ENCODE measurements around the gene GOPC.

GOPC gene

GRCh38 chr6:117550618-117551242, 51.6 kb downstream of the GOPC start:
- Histone ChIP-seq H3K36me3 (ENCODE audit: insufficient read depth, low read length) (no peaks in the 10 kb centered on the region), H3K27me3 (ENCODE audit: insufficient read depth, low read length, poor library complexity, severe bottlenecking) (no peaks in the 10 kb centered on the region), H3K79me2 (ENCODE audit: insufficient read depth, low read length) (no peaks in the 10 kb centered on the region), H3K4me1 (ENCODE audit: insufficient read depth, low read length, poor library complexity, severe bottlenecking) (peaks cover 51% of the 10 kb centered on the region), H2AFZ (ENCODE audit: low read length) (no peak overlapping the region; the same call in 1 of the 2 replicates), H3K4me3 (ENCODE audit: low read length, poor library complexity, severe bottlenecking) (no peak overlapping the region), H3K9me3 (ENCODE audit: insufficient read depth, low read depth, low read length) (no peaks in the 10 kb centered on the region), H3K9ac (ENCODE audit: low read depth, low read length, poor library complexity, severe bottlenecking) (no peak overlapping the region), H4K20me1 (ENCODE audit: insufficient read depth, low read length, poor library complexity, severe bottlenecking) (no peaks in the 10 kb centered on the region), H3F3A (ENCODE audit: low read depth) (no peaks in the 10 kb centered on the region), H3K9me2 (replicated peaks; ENCODE audit: low read depth, low read length) (no peaks in the 10 kb centered on the region), H3K4me2 (ENCODE audit: low read depth, low read length, poor library complexity, severe bottlenecking) (peak overlapping the region; percentile 78)
- no peak for TF ChIP-seq EZH2phosphoT487 (IDR thresholded peaks at IDR 0.05; ENCODE audit: borderline replicate concordance)
- TF ChIP-seq, protein P1, sequence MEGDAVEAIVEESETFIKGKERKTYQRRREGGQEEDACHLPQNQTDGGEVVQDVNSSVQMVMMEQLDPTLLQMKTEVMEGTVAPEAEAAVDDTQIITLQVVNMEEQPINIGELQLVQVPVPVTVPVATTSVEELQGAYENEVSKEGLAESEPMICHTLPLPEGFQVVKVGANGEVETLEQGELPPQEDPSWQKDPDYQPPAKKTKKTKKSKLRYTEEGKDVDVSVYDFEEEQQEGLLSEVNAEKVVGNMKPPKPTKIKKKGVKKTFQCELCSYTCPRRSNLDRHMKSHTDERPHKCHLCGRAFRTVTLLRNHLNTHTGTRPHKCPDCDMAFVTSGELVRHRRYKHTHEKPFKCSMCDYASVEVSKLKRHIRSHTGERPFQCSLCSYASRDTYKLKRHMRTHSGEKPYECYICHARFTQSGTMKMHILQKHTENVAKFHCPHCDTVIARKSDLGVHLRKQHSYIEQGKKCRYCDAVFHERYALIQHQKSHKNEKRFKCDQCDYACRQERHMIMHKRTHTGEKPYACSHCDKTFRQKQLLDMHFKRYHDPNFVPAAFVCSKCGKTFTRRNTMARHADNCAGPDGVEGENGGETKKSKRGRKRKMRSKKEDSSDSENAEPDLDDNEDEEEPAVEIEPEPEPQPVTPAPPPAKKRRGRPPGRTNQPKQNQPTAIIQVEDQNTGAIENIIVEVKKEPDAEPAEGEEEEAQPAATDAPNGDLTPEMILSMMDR (conservative IDR thresholded peaks at IDR 0.05; ENCODE audit: low read length) = no peak

- Histone ChIP-seq H3K9me2 (replicated peaks; ENCODE audit: low read depth, low read length) (no peaks in the 10 kb centered on the region), H2AFZ (ENCODE audit: low read length) (no peak overlapping the region), H4K20me1 (ENCODE audit: insufficient read depth, low read length, poor library complexity, severe bottlenecking) (no peaks in the 10 kb centered on the region), H3K36me3 (ENCODE audit: insufficient read depth, low read length) (no peaks in the 10 kb centered on the region), H3K4me1 (ENCODE audit: insufficient read depth, low read length, poor library complexity, severe bottlenecking) (peaks cover 49% of the 10 kb centered on the region), H3K4me3 (ENCODE audit: low read length, poor library complexity, severe bottlenecking) (peak overlapping the region; percentile 77), H3K79me2 (ENCODE audit: insufficient read depth, low read length) (no peaks in the 10 kb centered on the region), H3K27me3 (ENCODE audit: insufficient read depth, low read length, poor library complexity, severe bottlenecking) (no peaks in the 10 kb centered on the region), H3K4me2 (ENCODE audit: low read depth, low read length, poor library complexity, severe bottlenecking) (peak overlapping the region; percentile 78), H3F3A (ENCODE audit: low read depth) (no peaks in the 10 kb centered on the region), H3K9ac (ENCODE audit: low read depth, low read length, poor library complexity, severe bottlenecking) (peak overlapping the region; percentile 64), H3K9me3 (ENCODE audit: insufficient read depth, low read depth, low read length) (no peaks in the 10 kb centered on the region)
- TF ChIP-seq, protein P1 (conservative IDR thresholded peaks at IDR 0.05; ENCODE audit: low read length) = no peak
- no peak for TF ChIP-seq EZH2phosphoT487 (IDR thresholded peaks at IDR 0.05; ENCODE audit: borderline replicate concordance)
Measured at GRCh38 chr6:117550078-117550600, 52.2 kb downstream of the GOPC start.

DNA sequence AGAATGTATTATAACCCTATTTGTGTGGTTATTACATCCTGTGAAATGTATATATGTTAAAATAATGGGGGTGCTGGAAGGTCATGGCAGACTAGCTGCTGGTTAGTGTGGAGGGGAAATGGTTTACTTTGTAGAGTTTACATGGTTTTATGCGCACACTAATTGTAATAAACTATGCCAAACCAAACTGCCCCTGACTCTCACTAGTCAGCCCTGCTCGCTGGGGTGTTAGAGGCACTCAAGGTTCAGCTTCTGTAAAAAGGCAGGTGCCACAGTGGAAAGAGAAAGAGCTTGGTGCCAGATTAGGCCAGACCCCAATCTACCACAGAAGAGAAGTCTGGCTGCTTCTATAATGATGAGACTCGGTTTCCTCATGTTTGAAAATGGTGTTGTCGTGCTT, 52.7 kb downstream of the GOPC start:
- Histone ChIP-seq H3F3A (ENCODE audit: low read depth) (no peaks in the 10 kb centered on the region), H3K4me3 (ENCODE audit: low read length, poor library complexity, severe bottlenecking) (peak overlapping the region; percentile 77), H3K36me3 (ENCODE audit: insufficient read depth, low read length) (no peaks in the 10 kb centered on the region), H3K79me2 (ENCODE audit: insufficient read depth, low read length) (no peaks in the 10 kb centered on the region), H3K9me2 (replicated peaks; ENCODE audit: low read depth, low read length) (no peaks in the 10 kb centered on the region), H3K27me3 (ENCODE audit: insufficient read depth, low read length, poor library complexity, severe bottlenecking) (no peaks in the 10 kb centered on the region), H3K9ac (ENCODE audit: low read depth, low read length, poor library complexity, severe bottlenecking) (peak overlapping the region; percentile 64), H3K4me2 (ENCODE audit: low read depth, low read length, poor library complexity, severe bottlenecking) (peak overlapping the region; percentile 78), H3K9me3 (ENCODE audit: insufficient read depth, low read depth, low read length) (no peaks in the 10 kb centered on the region), H2AFZ (ENCODE audit: low read length) (no peak overlapping the region), H3K4me1 (ENCODE audit: insufficient read depth, low read length, poor library complexity, severe bottlenecking) (peaks cover 49% of the 10 kb centered on the region), H4K20me1 (ENCODE audit: insufficient read depth, low read length, poor library complexity, severe bottlenecking) (no peaks in the 10 kb centered on the region)
- no peak for TF ChIP-seq EZH2phosphoT487 (IDR thresholded peaks at IDR 0.05; ENCODE audit: borderline replicate concordance)
- TF ChIP-seq, protein P1 (conservative IDR thresholded peaks at IDR 0.05; ENCODE audit: low read length) = no peak
